CD4-positive, alpha-beta T cell (primary cell): Measurements from ENCODE around the gene TBCA. TPM values are rescaled to one million over a fixed set of nuclear protein-coding genes. Genes with fewer than 3 reads are reported as not detected.

ENCODE experiments used
- ATAC-seq: fragments of 200-7000 bp; cut with Tn5 transposase; one replicate; pipeline ENCODE4 v1.10.0; 2022; ENCODE audit warnings: mild to moderate bottlenecking; ENCODE audit not compliant: poor library complexity
- CTCF ChIA-PET: fragments of 350-600 bp; sonication (Branson Sonifier 250); formaldehyde crosslinking; loops from one replicate; lab custom pipeline; 2021; ENCODE audit warnings: antibody characterized with exemption, inconsistent platforms; lab: Charles Lee
- POLR2A ChIA-PET: fragments of 350-600 bp; sonication (Branson Sonifier 250); formaldehyde crosslinking; loops from one replicate; lab custom pipeline; 2021; ENCODE audit warnings: antibody characterized with exemption, inconsistent platforms; lab: Charles Lee
- DNase-seq, 14 experiments: peaks; one replicate each; pipeline ENCODE4 v3.0.0-alpha.2; 2013 to 2020; ENCODE audit warnings: mixed read lengths in 2 of 14
- H3K27ac ChIP-seq, 2 donors: one replicate each; pipeline versions ENCODE4 v1.5.1 to v1.7.0; 2013; ENCODE audit warnings: low read length in 2 of 2, low read depth in 1 of 2, mild to moderate bottlenecking in 1 of 2
- H3K27me3 ChIP-seq, 2 experiments: 1 replicate in 1 of 2; 2 replicates in 1 of 2; pipeline versions ENCODE4 v1.6.1 to v1.7.0; 2013; ENCODE audit warnings: low read length in 2 of 2, control low read depth in 1 of 2, mild to moderate bottlenecking in 1 of 2, moderate library complexity in 1 of 2; ENCODE audit not compliant: insufficient read depth in 2 of 2, control insufficient read depth in 1 of 2
- H3K36me3 ChIP-seq: one replicate; pipeline ENCODE4 v1.6.1; 2013; ENCODE audit warnings: low read length, control low read depth; ENCODE audit not compliant: insufficient read depth
- H3K4me1 ChIP-seq: one replicate; pipeline ENCODE4 v1.6.1; 2013; ENCODE audit warnings: low read length, control low read depth; ENCODE audit not compliant: insufficient read depth
- H3K4me3 ChIP-seq: one replicate; pipeline ENCODE4 v1.5.1; 2013; ENCODE audit warnings: mild to moderate bottlenecking, low read length, moderate library complexity
- H3K9me3 ChIP-seq, 2 experiments: 1 replicate in 1 of 2; 2 replicates in 1 of 2; pipeline versions ENCODE4 v1.6.1 to v1.7.0; 2013; ENCODE audit warnings: low read length in 2 of 2, mild to moderate bottlenecking in 2 of 2, control low read depth in 1 of 2, moderate library complexity in 1 of 2; ENCODE audit not compliant: control insufficient read depth in 1 of 2, insufficient read depth in 1 of 2
- H3K27ac Mint-ChIP-seq: one replicate; pipeline ENCODE4 v1.8.0; 2020; ENCODE audit warnings: mixed read lengths
- H3K27me3 Mint-ChIP-seq: one replicate; pipeline ENCODE4 v1.8.0; 2021; ENCODE audit warnings: mixed read lengths
- H3K36me3 Mint-ChIP-seq: one replicate; pipeline ENCODE4 v1.8.0; 2021; ENCODE audit warnings: low read depth, mixed read lengths
- H3K4me1 Mint-ChIP-seq: one replicate; pipeline ENCODE4 v1.8.0; 2021; ENCODE audit warnings: low read depth, mixed read lengths
- H3K4me3 Mint-ChIP-seq: one replicate; pipeline ENCODE4 v1.8.0; 2020; ENCODE audit warnings: mild to moderate bottlenecking, mixed read lengths
- H3K9me3 Mint-ChIP-seq: one replicate; pipeline ENCODE4 v1.8.0; 2020; ENCODE audit warnings: mixed read lengths
- CTCF ChIP-seq: fragments of 200-600 bp; IDR thresholded peaks from one replicate; pipeline ENCODE4 v1.8.0; 2022; ENCODE audit warnings: antibody characterized with exemption, mild to moderate bottlenecking
- intact Hi-C, 2 experiments: fragments of 100-400 bp; cut with DNase I in 1 of 2; cut with micrococcal nuclease in 1 of 2; formaldehyde crosslinking; loops; one replicate each; pipeline versions ENCODE4 v1.15.1 to v1.9.0; 2023 to 2025; cut with DNase I, micrococcal nuclease
- total RNA-seq, 174 experiments: library from RNA in 2 of 174; stranded (reverse) in 2 of 174; gene quantifications; one replicate each; pipeline ENCODE4 v1.2.3 and lab custom pipeline; 2021 to 2026

Gene TBCA
- total RNA-seq, 2 experiments from 2014 or later = 72.0 to 72.9 TPM

- Mint-ChIP-seq H3K36me3 (no peaks in the 10 kb centered on the region), H3K27me3 (peaks cover 97% of the 10 kb centered on the region), H3K4me1 (peaks cover 21% of the 10 kb centered on the region), H3K9me3 (peaks cover under 1% of the 10 kb centered on the region), H3K27ac (no peak overlapping the region), H3K4me3 (no peak overlapping the region)
- H3K9me3 ChIP-seq = peaks cover 17 to 32% of the 10 kb centered on the region in 2 experiments
- intact Hi-C loops = loop anchor here in 1 of 2 experiments (5.0 kb wide), 1 partner anchor 131 kb away; the partner anchor contains the start of gene TBCA
- TF ChIP-seq CTCF = no peak
- H3K36me3 ChIP-seq = no peaks in the 10 kb centered on the region
- no peak overlapping the region for H3K4me3 ChIP-seq
- ChIA-PET POLR2A (no interaction called here), CTCF (no interaction called here)
- no peak for DNase-seq
- peaks cover 58 to 76% of the 10 kb centered on the region in 2 experiments for H3K27me3 ChIP-seq
- no peak for ATAC-seq
- H3K27ac ChIP-seq = no peak overlapping the region
- peaks cover 19% of the 10 kb centered on the region for H3K4me1 ChIP-seq
Measured at GRCh38 chr5:77645995-77646639, 130.0 kb downstream of the TBCA start.

- H3K9me3 ChIP-seq = peaks cover 17 to 39% of the 10 kb centered on the region in 2 experiments
- H3K9me3 Mint-ChIP-seq = peaks cover 2% of the 10 kb centered on the region
- peaks cover 25% of the 10 kb centered on the region for H3K4me1 Mint-ChIP-seq
- H3K4me1 ChIP-seq = peaks cover 21% of the 10 kb centered on the region
- H3K4me3 ChIP-seq = peak overlapping the region; percentile 34
- H3K27me3 Mint-ChIP-seq = peaks cover 97% of the 10 kb centered on the region
- no peaks in the 10 kb centered on the region for H3K36me3 Mint-ChIP-seq
- ATAC-seq (peak; percentile 68), DNase-seq (peak in 5 of 14 experiments; percentile 24 to 71 (median 44))
- ChIA-PET POLR2A (no interaction called here), CTCF (no interaction called here)
- H3K27ac ChIP-seq = no peak overlapping the region
- H3K36me3 ChIP-seq = no peaks in the 10 kb centered on the region
- H3K27ac Mint-ChIP-seq = no peak overlapping the region
- H3K4me3 Mint-ChIP-seq = peak overlapping the region; percentile 71
- H3K27me3 ChIP-seq = peaks cover 66 to 78% of the 10 kb centered on the region in 2 experiments
- intact Hi-C loops = loop anchor here in 1 of 2 experiments (5.0 kb wide), 1 partner anchor 132 kb away; the partner anchor contains the start of gene TBCA
- TF ChIP-seq CTCF = no peak
Measured at GRCh38 chr5:77645158-77645994, 130.8 kb downstream of the TBCA start.

- peak in 1 of 14 experiments; percentile 4 for DNase-seq
- no peaks in the 10 kb centered on the region for H3K36me3 Mint-ChIP-seq
Measured at GRCh38 chr5:77644371-77645157, 131.6 kb downstream of the TBCA start.

More at GRCh38 chr5:77644371-77645157, 131.6 kb downstream of the TBCA start:
- H3K9me3 Mint-ChIP-seq = peaks cover 2% of the 10 kb centered on the region
- H3K36me3 ChIP-seq = no peaks in the 10 kb centered on the region
- peaks cover 97% of the 10 kb centered on the region for H3K27me3 Mint-ChIP-seq
- TF ChIP-seq CTCF = no peak
- ChIA-PET POLR2A (no interaction called here), CTCF (no interaction called here)
- no peak for ATAC-seq
- no peak overlapping the region for H3K27ac ChIP-seq
- H3K4me3 Mint-ChIP-seq = peak overlapping the region; percentile 71
- intact Hi-C loops = loop anchor here in 1 of 2 experiments (5.0 kb wide), 1 partner anchor 133 kb away; the partner anchor contains the start of gene TBCA
- H3K4me1 ChIP-seq = peaks cover 24% of the 10 kb centered on the region
- H3K27me3 ChIP-seq = peaks cover 73 to 85% of the 10 kb centered on the region in 2 experiments
- H3K27ac Mint-ChIP-seq = no peak overlapping the region
- H3K4me3 ChIP-seq = no peak overlapping the region
- peaks cover 25% of the 10 kb centered on the region for H3K4me1 Mint-ChIP-seq
- H3K9me3 ChIP-seq = peaks cover 17 to 45% of the 10 kb centered on the region in 2 experiments
